PC-9 (cell line): ENCODE results near the gene CSRP2. TPM values are rescaled to one million over a fixed set of nuclear protein-coding genes. Genes with fewer than 3 reads are reported as not detected.

Source experiments
- BruUV-seq: library from RNA; stranded (reverse); fragments of 400-500 nt; replicated peaks from 2 replicates; lab custom pipeline; 2021; lab: Mats Ljungman, UMichigan
- CTCF ChIA-PET: fragments of 300-600 bp; sonication (Branson Sonifier 250); formaldehyde crosslinking; loops from one replicate; lab custom pipeline; 2022; ENCODE audit warnings: antibody characterized with exemption; lab: Charles Lee
- POLR2A ChIA-PET: fragments of 300-600 bp; sonication (Branson Sonifier 250); formaldehyde crosslinking; loops from one replicate; lab custom pipeline; 2022; ENCODE audit warnings: antibody characterized with exemption; ENCODE audit not compliant: unreplicated experiment; lab: Charles Lee
- DNase-seq, 2 experiments: peaks; one replicate each; pipeline versions ENCODE4 v3.0.0 to v3.0.0-alpha.2; 2015 to 2022; ENCODE audit warnings: mixed read lengths in 1 of 2
- H2AFZ ChIP-seq: fragments of 200-600 bp; sonication (generic); 2 replicates; pipeline ENCODE4 v1.8.1; 2017; ENCODE audit warnings: antibody characterized with exemption
- H3F3A ChIP-seq: fragments of 200-600 bp; sonication (generic); 2 replicates; pipeline ENCODE4 v1.8.1; 2017; ENCODE audit warnings: antibody characterized with exemption, mild to moderate bottlenecking, low read depth; ENCODE audit not compliant: insufficient read depth
- H3K27ac ChIP-seq: fragments of 200-600 bp; sonication (generic); 2 replicates; pipeline ENCODE4 v1.6.1; 2016; ENCODE audit warnings: mixed run types
- H3K27me3 ChIP-seq: fragments of 200-600 bp; sonication (generic); 2 replicates; pipeline ENCODE4 v1.6.1; 2016; ENCODE audit warnings: low read depth, mixed run types; ENCODE audit not compliant: insufficient read depth
- H3K36me3 ChIP-seq: fragments of 200-600 bp; sonication (generic); 2 replicates; pipeline ENCODE4 v1.6.1; 2016; ENCODE audit warnings: low read depth, mixed run types
- H3K4me1 ChIP-seq: fragments of 200-600 bp; sonication (generic); replicated peaks from 2 replicates; pipeline ENCODE4 v1.6.1; 2016; ENCODE audit warnings: mixed run types; ENCODE audit not compliant: insufficient read depth
- H3K4me2 ChIP-seq: fragments of 200-600 bp; sonication (generic); 2 replicates; pipeline ENCODE4 v1.6.1; 2017; ENCODE audit warnings: mixed run types
- H3K4me3 ChIP-seq: fragments of 200-600 bp; sonication (generic); 2 replicates; pipeline ENCODE4 v1.6.1; 2016; ENCODE audit warnings: mixed run types
- H3K79me2 ChIP-seq: fragments of 200-600 bp; sonication (generic); 2 replicates; pipeline ENCODE4 v1.6.1; 2017; ENCODE audit warnings: low read depth, mixed run types
- H3K9me2 ChIP-seq: fragments of 200-600 bp; sonication (generic); 2 replicates; pipeline ENCODE4 v1.8.1; 2017; ENCODE audit warnings: mild to moderate bottlenecking; ENCODE audit not compliant: insufficient read depth
- H3K9me3 ChIP-seq: fragments of 200-600 bp; sonication (generic); 2 replicates; pipeline ENCODE4 v1.8.1; 2016; ENCODE audit warnings: low read depth; ENCODE audit not compliant: insufficient read depth
- H4K20me1 ChIP-seq: fragments of 200-600 bp; sonication (generic); 2 replicates; pipeline ENCODE4 v1.8.1; 2017; ENCODE audit not compliant: insufficient read depth
- CTCF ChIP-seq: fragments of 200-600 bp; sonication (generic); conservative IDR thresholded peaks from 2 replicates; pipeline ENCODE4 v1.6.1; 2017; ENCODE audit warnings: mixed run types, antibody characterized with exemption, mild to moderate bottlenecking, moderate library complexity
- EZH2 ChIP-seq: fragments of 200-600 bp; sonication (generic); IDR thresholded peaks from 2 replicates; pipeline ENCODE4 v1.8.0; 2017; ENCODE audit warnings: antibody characterized with exemption, low read depth
- intact Hi-C: fragments of 100-400 bp; cut with micrococcal nuclease; formaldehyde crosslinking; loops from one replicate; pipeline ENCODE4 v1.10.0; 2022; ENCODE audit not compliant: unreplicated experiment
- total RNA-seq: library from RNA; stranded (reverse); gene quantifications from 2 replicates; pipeline ENCODE4 v1.2.3, GENCODE V29; 2021

CSRP2 gene
- total RNA-seq, 1 experiment from 2014 or later = 4.1 TPM

- intact Hi-C loops = no loop called here
- no peaks in the 10 kb centered on the region for H3K4me1 ChIP-seq
- BruUV-seq = no TSS peak
- H2AFZ ChIP-seq = no peak overlapping the region
- H3K27ac ChIP-seq = no peak overlapping the region
- CTCF ChIA-PET = no interaction called here
- TF ChIP-seq EZH2 (no peak), CTCF (no peak)
- no peaks in the 10 kb centered on the region for H3K79me2 ChIP-seq
- H3K9me3 ChIP-seq = no peaks in the 10 kb centered on the region
- H3K9me2 ChIP-seq = no peaks in the 10 kb centered on the region
- peaks cover 6% of the 10 kb centered on the region; the same call in 1 of the 2 replicates for H4K20me1 ChIP-seq
- H3K4me3 ChIP-seq = no peak overlapping the region
- no peaks in the 10 kb centered on the region for H3K27me3 ChIP-seq
- no peaks in the 10 kb centered on the region; the same call in 1 of the 2 replicates for H3F3A ChIP-seq
- no peak overlapping the region for H3K4me2 ChIP-seq
- DNase-seq = no peak
- peaks cover 13% of the 10 kb centered on the region; the same call in 1 of the 2 replicates for H3K36me3 ChIP-seq
- POLR2A ChIA-PET = no interaction called here
These were observed 66.8 kb downstream of the CSRP2 start for GRCh38 chr12:76811976-76812375.

- H3K79me2 ChIP-seq = no peaks in the 10 kb centered on the region
- no peaks in the 10 kb centered on the region for H3K4me1 ChIP-seq
- H3K4me3 ChIP-seq = no peak overlapping the region
- no peaks in the 10 kb centered on the region for H3K9me2 ChIP-seq
- intact Hi-C loops = no loop called here
- H3K27me3 ChIP-seq = no peaks in the 10 kb centered on the region
- H2AFZ ChIP-seq = no peak overlapping the region
- no peaks in the 10 kb centered on the region; the same call in 1 of the 2 replicates for H3F3A ChIP-seq
- H3K36me3 ChIP-seq = peaks cover 13% of the 10 kb centered on the region; the same call in 1 of the 2 replicates
- DNase-seq = no peak
- H3K9me3 ChIP-seq = no peaks in the 10 kb centered on the region
- ChIA-PET POLR2A (no interaction called here), CTCF (no interaction called here)
- H3K4me2 ChIP-seq = no peak overlapping the region
- TF ChIP-seq EZH2 = no peak
- TF ChIP-seq CTCF = no peak
- H4K20me1 ChIP-seq = peaks cover 6% of the 10 kb centered on the region; the same call in 1 of the 2 replicates
- no TSS peak for BruUV-seq
- no peak overlapping the region for H3K27ac ChIP-seq
These were observed 68.0 kb downstream of the CSRP2 start for GRCh38 chr12:76810671-76811419.

Other genes starting within 250 kb of the CSRP2 start
- 24.7 and 25.5 TPM in 2 replicates for gene ZDHHC17, start 114.9 kb downstream of the CSRP2 start, total RNA-seq
- gene E2F7, start 186.6 kb upstream of the CSRP2 start, total RNA-seq = 9.8 and 14.6 TPM in 2 replicates